ENCODE results near the gene WDR90.

The WDR90 gene

DNA sequence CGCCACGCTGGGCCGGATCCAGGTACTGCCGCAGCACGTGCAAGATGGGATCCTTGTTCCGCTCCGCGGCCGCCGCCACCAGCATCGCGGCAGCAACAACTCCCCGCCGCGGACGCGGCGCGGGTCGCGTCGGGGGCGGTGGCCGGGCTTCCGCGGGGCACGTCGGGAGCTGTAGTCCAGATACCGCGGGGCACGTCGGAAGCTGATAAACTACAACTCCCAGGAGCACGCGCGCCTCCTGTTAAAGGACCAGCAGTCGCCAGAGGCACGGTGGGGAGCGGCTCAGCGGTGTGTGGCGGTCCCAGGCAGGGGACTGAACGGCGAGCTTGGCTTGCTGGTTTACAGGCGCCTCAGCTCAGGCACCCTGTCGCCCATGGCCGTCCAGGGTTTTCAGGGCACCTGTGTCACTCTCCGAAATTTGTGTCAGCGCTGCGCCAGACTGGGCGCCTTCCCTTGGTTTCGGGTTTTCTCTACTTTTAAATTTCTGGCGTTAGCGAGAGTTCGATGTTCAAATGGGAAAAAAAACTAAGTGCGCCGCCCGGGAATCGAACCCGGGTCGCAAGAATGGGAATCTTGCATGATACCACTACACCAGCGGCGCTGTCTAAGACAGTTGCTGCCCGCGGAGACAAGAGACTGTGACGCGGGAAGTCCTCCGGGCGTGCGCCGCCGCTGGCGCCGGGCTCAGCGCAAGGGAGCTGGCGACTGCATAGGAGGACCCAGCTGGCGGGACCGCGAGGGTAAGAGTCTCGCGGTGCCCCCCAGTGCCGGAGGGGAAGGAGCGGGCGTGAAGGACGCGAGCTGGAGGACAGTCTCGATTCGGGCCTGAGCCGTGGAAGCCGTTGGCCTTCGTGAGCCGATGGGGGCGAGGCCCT lies 12.7 kb upstream of the WDR90 start, which contains the start of gene METTL26:
TSS of gene METTL26 (minus strand) at position 100 of the 875 bp plus-strand sequence. CDS start at position 85, 15 bp downstream.
- DNase-seq (ENCODE audit: low spot score): peak; percentile 99
- no peak for TF ChIP-seq CTCF (IDR thresholded peaks at IDR 0.05; ENCODE audit: extremely low read depth, missing control alignments)

DNA sequence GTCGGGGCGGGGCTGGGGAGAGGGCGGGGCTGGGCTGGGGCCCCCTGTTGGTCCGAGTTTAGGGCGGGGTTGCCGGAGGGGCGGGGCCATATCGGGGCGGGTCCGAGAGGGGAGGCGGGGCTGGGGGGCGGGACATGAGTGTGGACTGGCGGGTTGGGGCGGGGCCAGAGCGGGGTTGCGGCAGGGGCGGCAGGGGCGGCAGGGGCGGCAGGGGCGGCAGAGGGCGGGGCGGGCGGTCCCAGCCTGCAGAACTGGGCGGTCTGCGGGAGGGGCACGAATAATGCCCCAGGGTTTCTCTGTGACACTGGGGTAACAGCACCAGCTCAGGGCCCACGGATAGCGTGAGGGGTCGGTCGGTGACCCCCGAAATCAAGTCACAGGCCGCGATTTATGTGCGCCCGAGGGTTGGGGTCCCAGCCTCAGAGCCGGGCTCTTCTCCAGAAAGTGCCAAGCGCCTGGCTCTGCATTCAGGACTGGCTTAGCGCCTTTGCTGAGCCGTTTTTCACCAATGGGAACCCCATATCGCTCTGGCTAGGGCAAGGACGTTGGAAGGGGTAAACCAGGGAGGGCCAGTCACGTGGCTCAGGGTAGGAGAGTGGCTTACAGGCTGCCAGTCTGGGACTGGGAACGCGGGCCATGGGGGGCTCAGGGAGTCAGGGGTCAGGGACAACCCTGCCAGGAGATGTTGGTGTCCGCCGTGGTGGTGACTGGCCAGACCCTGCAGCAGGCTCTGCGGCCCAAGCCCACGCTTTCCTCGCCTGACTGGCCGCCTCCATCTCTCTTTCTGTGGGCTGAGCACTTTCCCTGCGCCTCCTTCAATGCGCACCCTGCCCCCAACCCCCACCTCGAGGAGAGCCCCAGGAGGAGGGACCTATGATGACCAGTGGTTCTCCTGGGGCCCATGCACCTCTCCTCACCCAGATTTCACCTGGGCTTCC lies 11.8 kb upstream of the WDR90 start:
- TF ChIP-seq CTCF (IDR thresholded peaks at IDR 0.05; ENCODE audit: extremely low read depth, missing control alignments): no peak
- DNase-seq (ENCODE audit: low spot score): peak; percentile 100

- no peak for TF ChIP-seq CTCF (IDR thresholded peaks at IDR 0.05; ENCODE audit: extremely low read depth, missing control alignments)
These were observed 11.1 kb upstream of the WDR90 start for GRCh38 chr16:638034-638543.

GRCh38 chr16:638836-639235 lies 10.3 kb upstream of the WDR90 start:
- TF ChIP-seq CTCF (IDR thresholded peaks at IDR 0.05; ENCODE audit: extremely low read depth, missing control alignments): no peak
- no peak for DNase-seq (ENCODE audit: low spot score)

More at GRCh38 chr16:638034-638543, 11.1 kb upstream of the WDR90 start:
- DNase-seq (ENCODE audit: low spot score): no peak

GRCh38 chr16:640614-641013 lies 8.6 kb upstream of the WDR90 start:
- no peak for DNase-seq (ENCODE audit: low spot score)
- TF ChIP-seq CTCF (IDR thresholded peaks at IDR 0.05; ENCODE audit: extremely low read depth, missing control alignments): no peak

DNA sequence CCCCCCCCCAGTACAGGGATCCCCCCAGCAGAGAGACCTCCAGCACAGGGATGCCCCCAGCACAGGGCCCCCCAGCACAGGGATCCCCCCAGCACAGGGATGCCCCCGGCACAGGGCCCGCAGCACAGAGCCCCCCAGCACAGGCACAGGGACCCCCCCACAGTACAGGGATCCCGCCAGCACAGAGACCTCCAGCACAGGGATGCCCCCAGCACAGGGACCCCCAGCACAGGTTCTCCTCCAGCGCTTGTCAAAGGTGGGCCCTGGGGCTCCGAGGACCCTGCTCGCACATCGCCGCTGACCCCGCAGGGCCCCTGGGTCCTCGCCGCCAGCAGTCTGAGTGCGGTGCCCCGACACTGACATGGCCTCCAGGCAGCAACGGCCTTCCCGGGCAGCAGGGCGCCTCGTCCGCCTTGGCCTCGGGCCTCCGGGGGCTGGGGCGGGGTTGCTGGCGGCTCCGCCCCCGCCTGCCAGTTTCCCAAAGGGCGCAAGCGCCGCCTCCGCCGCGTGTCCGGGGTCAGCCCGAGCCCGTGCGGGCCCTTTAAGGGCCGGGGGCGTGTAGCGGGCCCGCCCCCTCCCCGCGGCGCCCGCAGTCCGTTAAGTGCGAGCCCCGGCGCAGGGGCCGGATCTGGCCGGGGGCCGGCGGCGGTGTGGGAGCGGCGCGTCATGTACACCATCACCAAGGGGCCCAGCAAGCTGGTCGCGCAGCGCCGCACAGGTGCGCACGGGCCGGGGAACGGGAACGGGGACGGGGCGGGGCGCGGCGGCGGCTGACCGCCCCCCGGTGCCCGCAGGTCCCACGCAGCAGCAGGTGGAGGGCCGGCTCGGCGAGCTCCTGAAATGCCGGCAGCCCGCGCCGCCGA lies 7.6 kb upstream of the WDR90 start, which contains the start of gene MCRIP2:
TSS of gene MCRIP2 (plus strand) at position 503 of the 863 bp plus-strand sequence. CDS start at position 667, 164 bp downstream.
- no peak for TF ChIP-seq CTCF (IDR thresholded peaks at IDR 0.05; ENCODE audit: extremely low read depth, missing control alignments)
- peak; percentile 96 for DNase-seq (ENCODE audit: low spot score)
